ENCODE data around the gene PDSS2. TPM values are rescaled to one million over a fixed set of nuclear protein-coding genes. Genes with fewer than 3 reads are reported as not detected.

The PDSS2 gene
- total and polyA plus RNA-seq, 2 donors (not counting 1 experiment from before 2014, with no cell fraction given), result 16.9 to 17.0 TPM

- Histone ChIP-seq H4K20me1 (ENCODE audit: control insufficient read depth, insufficient read depth, low read length, poor library complexity, severe bottlenecking) (no peaks in the 10 kb centered on the region), H3K79me2 (ENCODE audit: control insufficient read depth, insufficient read depth, low read length) (no peaks in the 10 kb centered on the region), H3K9me3 (ENCODE audit: control extremely low read depth in 1 of 3, control insufficient read depth in 2 of 3, insufficient read depth in 1 of 3, low read length in 2 of 3) (no peaks in the 10 kb centered on the region), H3K36me3 (replicated peaks in 1 of 2; ENCODE audit: control extremely low read depth in 1 of 2, control insufficient read depth in 1 of 2, extremely low read depth in 1 of 2, insufficient read depth in 2 of 2, low read length in 1 of 2) (no peaks in the 10 kb centered on the region), H3K27me3 (replicated peaks in 1 of 4; ENCODE audit: control extremely low read depth in 1 of 4, control insufficient read depth in 3 of 4, insufficient read depth in 4 of 4, low read length in 3 of 4) (no peaks in the 10 kb centered on the region), H3K4me2 (replicated peaks; ENCODE audit: low read depth, low read length, poor library complexity, severe bottlenecking) (no peak overlapping the region), H3K9ac (ENCODE audit: low read length) (no peak overlapping the region), H3K4me3 (ENCODE audit: control extremely low read depth in 1 of 5, extremely low read depth in 1 of 5, insufficient read depth in 1 of 5, low read depth in 2 of 5, low read length in 4 of 5) (no peak overlapping the region), H2AFZ (ENCODE audit: insufficient read depth, low read depth, low read length, poor library complexity, severe bottlenecking) (no peak overlapping the region), H3K4me1 (ENCODE audit: control insufficient read depth in 2 of 2, insufficient read depth in 2 of 2, low read length in 2 of 2) (no peaks in the 10 kb centered on the region), H3K27ac (ENCODE audit: low read length in 2 of 2) (no peak overlapping the region)
- Mint-ChIP-seq H3K27ac (no peak overlapping the region), H3K27me3 (no peaks in the 10 kb centered on the region), H3K4me1 (no peaks in the 10 kb centered on the region), H3K4me3 (no peak overlapping the region), H3K9me3 (ENCODE audit: insufficient read depth) (no peaks in the 10 kb centered on the region)
- DNase-seq, result no peak
- 83% methylated on average over 1 of the region's 8 CpGs for WGBS (ENCODE audit: insufficient coverage)
- POLR2A ChIA-PET, result no interaction called here
- TF ChIP-seq EZH2 (IDR thresholded peaks at IDR 0.05; ENCODE audit: borderline replicate concordance, insufficient read depth, low read depth, low read length, poor library complexity, severe bottlenecking) (no peak), CTCF (IDR thresholded peaks at IDR 0.05) (no peak)
- intact Hi-C loops (cut with micrococcal nuclease), result no loop called here
- CTCF ChIA-PET, result no interaction called here
- no peak for ATAC-seq (ENCODE audit: low read depth)
Measured at GRCh38 chr6:107216197-107216933, 243.0 kb downstream of the PDSS2 start.

DNA sequence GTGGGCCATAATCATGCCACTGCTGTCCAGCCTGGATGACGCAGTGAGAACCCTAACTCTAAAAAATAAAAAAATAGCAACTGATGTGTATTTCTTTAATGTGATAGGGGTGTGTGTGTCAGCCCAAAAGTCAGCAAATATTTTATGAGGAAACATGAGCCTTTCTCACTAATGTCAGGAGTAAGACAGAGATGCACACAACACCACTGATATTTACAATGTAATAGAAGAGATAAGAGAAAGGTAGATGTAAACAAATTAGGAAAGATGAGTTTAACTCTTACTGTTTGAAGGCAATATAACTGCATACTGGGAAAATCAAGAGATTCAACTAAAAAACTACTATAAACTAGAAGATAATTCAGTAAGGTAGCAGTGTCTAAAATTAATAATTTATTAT is 244.0 kb downstream of the PDSS2 start:
- DNase-seq (no peak), ATAC-seq (ENCODE audit: low read depth) (no peak)
- Mint-ChIP-seq H3K9me3 (ENCODE audit: insufficient read depth) (no peaks in the 10 kb centered on the region), H3K4me3 (no peak overlapping the region), H3K27me3 (no peaks in the 10 kb centered on the region), H3K27ac (no peak overlapping the region), H3K4me1 (no peaks in the 10 kb centered on the region)
- H3K4me3 ChIP-seq (ENCODE audit: control extremely low read depth in 1 of 5, extremely low read depth in 1 of 5, insufficient read depth in 1 of 5, low read depth in 2 of 5, low read length in 4 of 5), result no peak overlapping the region
- H3K9ac ChIP-seq (ENCODE audit: low read length), result no peak overlapping the region
- no CpG with 5 or more reads among the region's 1 CpG for WGBS (ENCODE audit: insufficient coverage)
- no peak overlapping the region for H2AFZ ChIP-seq (ENCODE audit: insufficient read depth, low read depth, low read length, poor library complexity, severe bottlenecking)
- ChIA-PET POLR2A (interaction anchor here (0.6 kb wide), 1 partner anchor 9 kb away, joined by 7 read pairs; no protein-coding TSS in a partner anchor), CTCF (no interaction called here)
- no peaks in the 10 kb centered on the region for H3K9me3 ChIP-seq (ENCODE audit: control extremely low read depth in 1 of 3, control insufficient read depth in 2 of 3, insufficient read depth in 1 of 3, low read length in 2 of 3)
- TF ChIP-seq CTCF (IDR thresholded peaks at IDR 0.05), result no peak
- no peak for TF ChIP-seq EZH2 (IDR thresholded peaks at IDR 0.05; ENCODE audit: borderline replicate concordance, insufficient read depth, low read depth, low read length, poor library complexity, severe bottlenecking)
- H4K20me1 ChIP-seq (ENCODE audit: control insufficient read depth, insufficient read depth, low read length, poor library complexity, severe bottlenecking), result no peaks in the 10 kb centered on the region
- no peaks in the 10 kb centered on the region for H3K36me3 ChIP-seq (replicated peaks in 1 of 2; ENCODE audit: control extremely low read depth in 1 of 2, control insufficient read depth in 1 of 2, extremely low read depth in 1 of 2, insufficient read depth in 2 of 2, low read length in 1 of 2)
- intact Hi-C loops (cut with micrococcal nuclease), result no loop called here
- H3K79me2 ChIP-seq (ENCODE audit: control insufficient read depth, insufficient read depth, low read length), result no peaks in the 10 kb centered on the region
- no peaks in the 10 kb centered on the region for H3K4me1 ChIP-seq (ENCODE audit: control insufficient read depth in 2 of 2, insufficient read depth in 2 of 2, low read length in 2 of 2)
- no peak overlapping the region for H3K4me2 ChIP-seq (replicated peaks; ENCODE audit: low read depth, low read length, poor library complexity, severe bottlenecking)
- no peaks in the 10 kb centered on the region for H3K27me3 ChIP-seq (replicated peaks in 1 of 4; ENCODE audit: control extremely low read depth in 1 of 4, control insufficient read depth in 3 of 4, insufficient read depth in 4 of 4, low read length in 3 of 4)
- no peak overlapping the region for H3K27ac ChIP-seq (ENCODE audit: low read length in 2 of 2)

Data from B cell (primary cell).